HFF-Myc (cell line): ENCODE results near the gene CNBP.

Experiments
- DNase-seq: peaks from one replicate; pipeline ENCODE4 v3.0.0-alpha.2; 2011; ENCODE audit warnings: low read depth; ENCODE audit errors: extremely low read depth
- H3K4me3 ChIP-seq: replicated peaks from 2 replicates; pipeline ENCODE4 v1.5.1; 2011; ENCODE audit warnings: low read depth, mild to moderate bottlenecking, control low read depth, low read length
- TF ChIP-seq, protein P1 (sequence below): IDR thresholded peaks from 2 replicates; pipeline ENCODE4 v1.5.1; 2012; ENCODE audit warnings: mild to moderate bottlenecking, low read depth, low read length, control low read depth; ENCODE audit errors: missing control alignments

The CNBP gene

DNA sequence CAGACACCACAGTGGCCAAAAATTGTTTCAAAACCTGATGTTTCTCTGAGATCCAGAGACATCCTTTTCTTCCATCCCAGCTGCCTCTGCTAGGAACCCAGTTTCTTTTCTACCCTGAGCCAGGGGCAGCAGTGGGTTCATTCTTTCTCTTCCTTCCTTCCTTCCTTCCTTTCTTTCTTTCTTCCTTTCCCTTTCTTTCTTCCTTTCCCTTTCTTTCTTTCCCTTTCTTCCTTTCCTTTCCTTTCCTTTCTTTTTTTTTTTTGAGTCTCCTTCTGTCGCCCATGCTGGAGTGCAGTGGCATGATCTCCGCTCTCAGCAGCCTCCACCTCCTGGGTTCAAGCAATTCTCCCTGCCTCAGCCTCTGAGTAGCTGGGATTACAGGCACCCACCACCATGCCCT, 35.0 kb upstream of the CNBP start:
- DNase-seq: no peak
- no peak overlapping the region for H3K4me3 ChIP-seq
- TF ChIP-seq, protein P1, sequence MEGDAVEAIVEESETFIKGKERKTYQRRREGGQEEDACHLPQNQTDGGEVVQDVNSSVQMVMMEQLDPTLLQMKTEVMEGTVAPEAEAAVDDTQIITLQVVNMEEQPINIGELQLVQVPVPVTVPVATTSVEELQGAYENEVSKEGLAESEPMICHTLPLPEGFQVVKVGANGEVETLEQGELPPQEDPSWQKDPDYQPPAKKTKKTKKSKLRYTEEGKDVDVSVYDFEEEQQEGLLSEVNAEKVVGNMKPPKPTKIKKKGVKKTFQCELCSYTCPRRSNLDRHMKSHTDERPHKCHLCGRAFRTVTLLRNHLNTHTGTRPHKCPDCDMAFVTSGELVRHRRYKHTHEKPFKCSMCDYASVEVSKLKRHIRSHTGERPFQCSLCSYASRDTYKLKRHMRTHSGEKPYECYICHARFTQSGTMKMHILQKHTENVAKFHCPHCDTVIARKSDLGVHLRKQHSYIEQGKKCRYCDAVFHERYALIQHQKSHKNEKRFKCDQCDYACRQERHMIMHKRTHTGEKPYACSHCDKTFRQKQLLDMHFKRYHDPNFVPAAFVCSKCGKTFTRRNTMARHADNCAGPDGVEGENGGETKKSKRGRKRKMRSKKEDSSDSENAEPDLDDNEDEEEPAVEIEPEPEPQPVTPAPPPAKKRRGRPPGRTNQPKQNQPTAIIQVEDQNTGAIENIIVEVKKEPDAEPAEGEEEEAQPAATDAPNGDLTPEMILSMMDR: no peak

- no peak for DNase-seq
- H3K4me3 ChIP-seq: no peak overlapping the region
- TF ChIP-seq, protein P1: no peak
Measured at GRCh38 chr3:129213238-129213637, 29.5 kb upstream of the CNBP start.

DNA sequence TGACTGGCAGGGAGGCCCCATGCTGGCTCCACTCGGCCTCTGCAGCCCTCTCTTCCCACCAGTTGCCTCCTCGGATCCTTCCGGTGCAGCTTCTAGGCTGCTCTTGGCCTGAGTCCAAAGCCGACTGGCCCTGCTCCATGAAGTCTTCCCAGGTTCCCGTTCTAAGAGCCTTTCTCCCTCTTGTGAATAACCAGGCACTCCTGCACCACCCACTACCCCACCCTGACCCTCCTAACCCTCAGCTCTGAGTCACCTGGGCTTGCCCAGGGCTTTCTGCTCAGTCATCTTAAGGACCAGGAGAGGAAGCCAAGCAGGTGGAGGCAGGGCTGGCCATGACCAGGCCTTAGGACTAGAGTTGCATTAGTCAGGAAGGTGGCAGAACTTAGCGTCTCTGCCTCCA, 28.1 kb upstream of the CNBP start:
- H3K4me3 ChIP-seq: no peak overlapping the region
- TF ChIP-seq, protein P1: no peak
- no peak for DNase-seq

- TF ChIP-seq, protein P1: no peak
- H3K4me3 ChIP-seq: no peak overlapping the region
- DNase-seq: no peak
Measured at GRCh38 chr3:129211345-129211744, 27.6 kb upstream of the CNBP start.

- no peak overlapping the region for H3K4me3 ChIP-seq
- TF ChIP-seq, protein P1: no peak
- DNase-seq: no peak
Measured at GRCh38 chr3:129207479-129207878, 23.8 kb upstream of the CNBP start.

GRCh38 chr3:129205109-129205832, 21.6 kb upstream of the CNBP start:
- no peak overlapping the region for H3K4me3 ChIP-seq
- no peak for DNase-seq
- TF ChIP-seq, protein P1: no peak

- TF ChIP-seq, protein P1: no peak
- no peak overlapping the region for H3K4me3 ChIP-seq
- DNase-seq: no peak
Measured at GRCh38 chr3:129204473-129204872, 20.8 kb upstream of the CNBP start.
